Measurements from ENCODE around the gene C1orf87.
A peak's percentile ranks its signal among the peaks of the same experiment; 100 is the strongest.

Gene C1orf87

DNA sequence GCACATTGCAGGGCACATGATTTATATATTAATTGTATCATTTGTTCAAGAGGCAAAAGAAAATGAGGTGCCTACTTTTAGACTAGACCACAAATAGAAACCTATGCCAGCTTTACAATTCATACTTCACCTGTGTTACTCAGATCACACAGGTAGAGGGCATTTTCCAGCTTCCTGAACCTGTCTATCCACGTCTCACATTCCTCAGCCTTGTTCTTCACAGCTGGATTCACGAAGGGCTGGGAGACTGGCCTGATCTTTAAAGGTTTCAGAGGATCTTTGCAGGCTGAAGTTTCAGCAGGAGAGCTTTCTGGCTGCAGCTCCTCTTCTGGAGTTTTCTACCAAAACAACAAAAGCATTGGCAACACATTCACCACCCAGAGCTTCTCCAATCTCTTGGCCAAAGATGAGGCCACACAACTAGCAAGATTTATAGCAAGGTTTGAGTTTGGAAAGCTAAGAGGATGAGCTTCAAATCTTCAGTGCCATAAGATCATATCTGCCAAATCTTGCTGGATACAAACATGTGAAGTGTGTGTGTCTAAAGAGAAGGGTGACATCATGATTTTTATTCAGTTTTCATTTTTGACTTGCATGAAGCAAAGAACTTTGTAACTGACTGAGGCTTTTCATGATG is 76.0 kb downstream of the C1orf87 start:
- no peak overlapping the region for H3K4me3 ChIP-seq (ENCODE audit: control insufficient read depth, low read depth, low read length)
- TF ChIP-seq, protein P1, sequence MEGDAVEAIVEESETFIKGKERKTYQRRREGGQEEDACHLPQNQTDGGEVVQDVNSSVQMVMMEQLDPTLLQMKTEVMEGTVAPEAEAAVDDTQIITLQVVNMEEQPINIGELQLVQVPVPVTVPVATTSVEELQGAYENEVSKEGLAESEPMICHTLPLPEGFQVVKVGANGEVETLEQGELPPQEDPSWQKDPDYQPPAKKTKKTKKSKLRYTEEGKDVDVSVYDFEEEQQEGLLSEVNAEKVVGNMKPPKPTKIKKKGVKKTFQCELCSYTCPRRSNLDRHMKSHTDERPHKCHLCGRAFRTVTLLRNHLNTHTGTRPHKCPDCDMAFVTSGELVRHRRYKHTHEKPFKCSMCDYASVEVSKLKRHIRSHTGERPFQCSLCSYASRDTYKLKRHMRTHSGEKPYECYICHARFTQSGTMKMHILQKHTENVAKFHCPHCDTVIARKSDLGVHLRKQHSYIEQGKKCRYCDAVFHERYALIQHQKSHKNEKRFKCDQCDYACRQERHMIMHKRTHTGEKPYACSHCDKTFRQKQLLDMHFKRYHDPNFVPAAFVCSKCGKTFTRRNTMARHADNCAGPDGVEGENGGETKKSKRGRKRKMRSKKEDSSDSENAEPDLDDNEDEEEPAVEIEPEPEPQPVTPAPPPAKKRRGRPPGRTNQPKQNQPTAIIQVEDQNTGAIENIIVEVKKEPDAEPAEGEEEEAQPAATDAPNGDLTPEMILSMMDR (conservative IDR thresholded peaks at IDR 0.05; ENCODE audit: control insufficient read depth, insufficient read depth, low read depth, low read length), result no peak
- DNase-seq (ENCODE audit: low read depth), result no peak

GRCh38 chr1:59994302-59995198 is 79.0 kb downstream of the C1orf87 start:
- TF ChIP-seq, protein P1 (conservative IDR thresholded peaks at IDR 0.05; ENCODE audit: control insufficient read depth, insufficient read depth, low read depth, low read length), result no peak
- H3K4me3 ChIP-seq (ENCODE audit: control insufficient read depth, low read depth, low read length), result no peak overlapping the region
- peak; percentile 95 for DNase-seq (ENCODE audit: low read depth)

DNA sequence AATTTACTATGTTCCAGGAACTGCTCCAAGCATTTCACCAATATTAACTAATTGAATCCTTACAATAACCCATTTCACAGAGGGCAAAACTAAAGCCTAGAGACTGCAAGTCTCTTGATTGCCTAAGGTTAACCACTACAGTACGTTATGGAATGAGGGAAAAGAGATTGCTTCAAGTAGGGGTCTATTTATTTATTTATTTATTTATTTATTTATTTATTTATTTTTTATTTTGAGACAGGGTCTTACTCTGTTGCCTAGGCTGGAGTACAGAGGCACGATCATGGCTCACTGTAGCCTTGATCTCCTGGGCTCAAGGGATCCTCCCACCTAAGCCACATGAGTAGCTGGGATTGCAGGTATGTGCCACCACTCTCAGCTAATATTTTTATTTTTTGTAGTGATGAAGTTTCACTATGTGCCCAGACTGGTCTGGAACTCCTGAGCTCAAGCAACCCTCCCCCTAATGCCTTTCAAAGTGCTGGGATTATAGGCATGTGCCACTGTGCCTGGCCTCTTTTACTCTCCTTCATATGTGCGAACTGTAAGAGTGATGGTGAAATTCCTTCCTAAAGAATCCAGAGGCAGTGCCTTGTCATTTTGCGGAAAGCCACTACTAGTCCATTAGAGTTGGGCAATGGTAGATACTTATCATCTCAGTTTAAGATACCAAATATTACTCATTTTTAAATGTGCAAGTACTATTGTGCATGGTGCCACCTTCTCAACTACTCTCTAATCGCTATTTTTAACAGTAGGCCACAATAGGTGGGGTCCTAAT is 81.3 kb downstream of the C1orf87 start:
- TF ChIP-seq, protein P1 (conservative IDR thresholded peaks at IDR 0.05; ENCODE audit: control insufficient read depth, insufficient read depth, low read depth, low read length), result no peak
- no peak for DNase-seq (ENCODE audit: low read depth)
- no peak overlapping the region for H3K4me3 ChIP-seq (ENCODE audit: control insufficient read depth, low read depth, low read length)

DNA sequence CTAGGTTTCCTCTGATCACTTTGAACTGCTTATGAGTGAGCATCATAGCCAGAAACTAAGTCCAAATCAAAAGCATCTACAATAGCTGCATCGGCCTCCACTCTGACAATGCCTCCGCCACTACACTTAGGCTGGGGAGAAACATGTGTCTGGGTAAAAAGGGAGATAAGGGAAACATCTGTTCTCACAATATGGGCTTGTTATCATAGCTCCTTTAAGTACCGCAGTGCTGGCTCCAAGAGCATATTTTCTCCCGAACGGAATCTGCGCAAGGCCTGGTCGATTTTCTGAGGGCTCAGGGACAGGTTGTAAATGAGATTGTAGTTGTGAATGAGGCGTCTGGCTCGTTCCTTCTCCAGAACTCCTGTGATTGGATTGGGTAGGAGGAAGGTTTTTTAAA is 83.1 kb downstream of the C1orf87 start:
- no peak for DNase-seq (ENCODE audit: low read depth)
- no peak overlapping the region for H3K4me3 ChIP-seq (ENCODE audit: control insufficient read depth, low read depth, low read length)
- TF ChIP-seq, protein P1 (conservative IDR thresholded peaks at IDR 0.05; ENCODE audit: control insufficient read depth, insufficient read depth, low read depth, low read length), result no peak

- no peak for DNase-seq (ENCODE audit: low read depth)
Measured at GRCh38 chr1:59986516-59987310, 86.9 kb downstream of the C1orf87 start.

More at GRCh38 chr1:59986516-59987310, 86.9 kb downstream of the C1orf87 start:
- H3K4me3 ChIP-seq (ENCODE audit: control insufficient read depth, low read depth, low read length), result no peak overlapping the region
- TF ChIP-seq, protein P1 (conservative IDR thresholded peaks at IDR 0.05; ENCODE audit: control insufficient read depth, insufficient read depth, low read depth, low read length), result no peak

Measured in fibroblast of mammary gland (primary cell).